Right forelimb (tissue), 1 donor: Measurements from ENCODE around the gene KIF19.
"Not testable (repeated sequence)": the region's sequence is repeated elsewhere in the genome, so short reads cannot be mapped to it uniquely, and the experiment has no call there.

Experiments used
- DNase-seq: peaks from one replicate; pipeline ENCODE4 v3.0.0-alpha.2; 2018

The KIF19 gene, protein sequence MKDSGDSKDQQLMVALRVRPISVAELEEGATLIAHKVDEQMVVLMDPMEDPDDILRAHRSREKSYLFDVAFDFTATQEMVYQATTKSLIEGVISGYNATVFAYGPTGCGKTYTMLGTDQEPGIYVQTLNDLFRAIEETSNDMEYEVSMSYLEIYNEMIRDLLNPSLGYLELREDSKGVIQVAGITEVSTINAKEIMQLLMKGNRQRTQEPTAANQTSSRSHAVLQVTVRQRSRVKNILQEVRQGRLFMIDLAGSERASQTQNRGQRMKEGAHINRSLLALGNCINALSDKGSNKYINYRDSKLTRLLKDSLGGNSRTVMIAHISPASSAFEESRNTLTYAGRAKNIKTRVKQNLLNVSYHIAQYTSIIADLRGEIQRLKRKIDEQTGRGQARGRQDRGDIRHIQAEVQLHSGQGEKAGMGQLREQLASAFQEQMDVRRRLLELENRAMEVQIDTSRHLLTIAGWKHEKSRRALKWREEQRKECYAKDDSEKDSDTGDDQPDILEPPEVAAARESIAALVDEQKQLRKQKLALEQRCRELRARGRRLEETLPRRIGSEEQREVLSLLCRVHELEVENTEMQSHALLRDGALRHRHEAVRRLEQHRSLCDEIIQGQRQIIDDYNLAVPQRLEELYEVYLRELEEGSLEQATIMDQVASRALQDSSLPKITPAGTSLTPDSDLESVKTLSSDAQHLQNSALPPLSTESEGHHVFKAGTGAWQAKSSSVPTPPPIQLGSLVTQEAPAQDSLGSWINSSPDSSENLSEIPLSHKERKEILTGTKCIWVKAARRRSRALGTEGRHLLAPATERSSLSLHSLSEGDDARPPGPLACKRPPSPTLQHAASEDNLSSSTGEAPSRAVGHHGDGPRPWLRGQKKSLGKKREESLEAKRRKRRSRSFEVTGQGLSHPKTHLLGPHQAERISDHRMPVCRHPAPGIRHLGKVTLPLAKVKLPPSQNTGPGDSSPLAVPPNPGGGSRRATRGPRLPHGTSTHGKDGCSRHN

DNA sequence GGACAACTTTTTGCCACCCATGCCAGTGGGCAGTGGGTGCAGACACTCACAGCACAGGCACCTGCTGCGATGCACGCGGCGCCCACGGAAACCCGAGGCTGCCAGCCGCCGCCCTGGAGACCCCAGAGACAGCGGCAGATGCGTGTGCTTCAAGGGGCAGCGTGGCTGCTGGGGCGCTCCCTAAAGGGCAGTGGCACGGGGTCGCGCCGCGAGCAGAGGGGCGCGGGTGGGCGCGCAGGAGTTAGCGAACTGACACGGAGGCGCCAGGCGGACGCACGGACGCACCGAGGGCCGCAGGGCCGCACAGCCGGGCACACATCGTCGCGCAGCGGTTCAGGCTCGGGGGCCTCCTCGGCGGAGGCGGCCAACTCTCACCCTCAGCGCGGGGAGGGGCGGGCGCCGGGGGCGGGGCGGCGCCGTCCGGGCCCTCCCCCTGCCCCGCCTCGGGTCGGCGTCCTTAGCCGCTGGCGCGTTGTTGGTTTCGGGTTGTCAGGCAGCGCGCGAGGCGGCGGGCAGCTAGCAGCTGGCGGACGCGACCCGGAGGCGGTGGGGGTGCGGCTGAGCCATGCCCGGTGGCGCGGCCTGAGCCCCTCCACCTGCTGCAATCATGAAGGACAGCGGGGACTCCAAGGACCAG is at the start of gene KIF19:
Gene KIF19 (plus strand): TSS at position 484 of the 637 bp plus-strand sequence. CDS start 124 bp downstream, at position 608.
- DNase-seq, result peak; percentile 60

- DNase-seq, result no peak
Observed at GRCh38 chr17:74276541-74277009, 49.5 kb upstream of the KIF19 start.

GRCh38 chr17:74277935-74278334 is 48.1 kb upstream of the KIF19 start:
- no peak for DNase-seq

DNA sequence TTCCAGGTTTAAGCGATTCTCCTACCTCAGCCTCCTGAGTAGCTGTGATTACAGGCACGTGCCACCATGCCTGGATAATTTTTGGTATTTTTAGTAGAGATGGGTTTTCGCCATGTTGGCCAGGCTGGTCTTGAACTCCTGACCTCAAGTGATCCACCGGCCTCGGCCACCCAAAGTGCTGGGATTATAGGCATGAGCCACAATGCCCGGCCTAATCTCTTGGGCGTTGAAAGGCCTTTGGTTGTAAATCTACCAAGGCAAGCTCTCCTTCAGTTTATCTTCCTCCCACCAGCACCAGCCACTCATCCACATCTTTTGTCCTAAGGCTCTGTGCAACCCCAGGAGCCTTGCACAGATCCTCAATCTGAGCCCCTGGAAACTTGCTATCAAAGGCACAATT is 46.4 kb upstream of the KIF19 start:
- DNase-seq, result not testable (repeated sequence)

GRCh38 chr17:74280093-74280513 is 45.9 kb upstream of the KIF19 start:
- DNase-seq, result no peak

DNA sequence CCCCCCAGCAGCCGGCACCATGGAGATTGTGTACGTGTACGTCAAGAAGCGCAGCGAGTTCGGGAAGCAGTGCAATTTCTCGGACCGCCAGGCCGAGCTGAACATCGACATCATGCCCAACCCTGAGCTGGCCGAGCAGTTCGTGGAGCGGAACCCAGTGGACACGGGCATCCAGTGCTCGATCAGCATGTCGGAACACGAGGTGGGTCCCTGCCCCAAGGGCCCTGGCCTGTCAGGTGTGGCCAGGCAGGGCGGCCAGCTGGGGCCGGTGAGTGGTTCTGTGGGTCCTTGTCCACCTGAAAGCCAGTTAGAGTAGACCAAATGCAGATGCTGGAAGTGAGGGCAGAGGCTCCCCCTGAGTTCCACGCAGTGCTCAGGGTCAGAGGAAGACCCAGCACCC is 44.2 kb upstream of the KIF19 start:
- DNase-seq, result no peak

DNA sequence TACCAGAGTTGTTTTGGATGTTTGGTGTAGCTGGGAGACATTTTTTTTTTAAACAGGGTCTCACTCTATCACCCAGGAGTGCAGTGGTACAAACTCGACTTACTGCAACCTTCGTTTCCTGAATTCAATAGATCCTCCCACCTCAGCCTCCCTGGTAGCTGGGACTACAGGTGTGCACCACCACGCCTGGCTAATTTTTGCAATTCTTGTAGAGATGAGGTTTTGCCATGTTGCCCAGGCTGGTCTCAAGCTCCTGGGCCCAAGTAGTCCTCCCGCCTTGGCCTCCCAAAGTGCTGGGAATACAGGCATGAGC is 43.8 kb upstream of the KIF19 start:
- not testable (repeated sequence) for DNase-seq

DNA sequence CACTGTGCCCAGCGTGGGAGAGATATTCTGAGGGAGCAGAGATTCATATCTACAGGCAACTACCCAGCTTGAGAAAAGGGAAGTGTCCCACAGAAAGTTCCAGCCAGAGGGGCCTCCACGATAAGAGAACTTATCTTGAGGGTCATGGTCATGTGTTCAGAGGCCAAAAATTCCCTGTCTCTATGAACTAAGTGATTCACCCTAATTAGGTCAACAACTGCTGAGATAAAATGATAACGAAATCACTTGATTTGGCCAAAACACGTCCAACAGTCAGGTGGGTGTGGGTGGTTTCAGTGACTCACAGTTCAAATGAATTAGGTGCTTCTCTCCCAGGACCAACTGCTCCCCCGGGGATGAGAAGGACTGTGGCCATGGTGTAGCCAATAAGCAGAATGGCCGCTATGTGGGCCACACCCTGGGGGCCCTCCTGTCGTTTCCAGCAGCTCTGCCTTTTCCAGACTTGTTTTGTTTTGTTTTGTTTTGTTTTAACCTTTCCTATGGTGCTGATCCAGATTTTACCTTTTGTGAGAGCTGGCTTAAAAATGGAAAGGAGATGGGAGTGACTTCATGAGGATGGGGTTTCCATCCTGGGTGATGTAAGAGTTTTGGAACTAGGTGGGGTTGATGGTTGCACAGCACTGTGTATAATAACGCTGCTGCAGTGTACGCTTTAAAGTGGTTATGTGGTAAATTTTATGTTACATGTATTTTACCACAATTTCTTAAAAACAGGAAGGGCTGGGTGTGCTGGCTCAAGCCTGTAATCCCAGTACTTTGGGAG is 43.2 kb upstream of the KIF19 start:
- DNase-seq, result no peak

DNA sequence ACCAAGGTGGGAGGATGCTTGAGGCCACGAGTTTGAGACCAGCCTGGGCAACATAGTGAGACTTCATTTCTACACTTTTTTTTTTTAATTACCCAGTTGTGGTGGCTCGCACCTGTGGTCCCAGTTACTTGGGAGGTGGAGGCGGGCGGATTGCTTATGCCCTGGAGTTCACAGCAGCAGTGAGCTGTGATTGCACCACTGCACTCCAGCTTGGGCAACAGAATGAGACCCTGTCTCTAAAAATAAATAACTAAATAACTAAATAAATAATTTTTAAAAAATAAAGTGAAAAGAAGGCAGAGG is 42.7 kb upstream of the KIF19 start:
- DNase-seq, result no peak

- DNase-seq, result no peak
Observed at GRCh38 chr17:74287031-74287602, 38.9 kb upstream of the KIF19 start.

GRCh38 chr17:74288785-74289184 is 37.2 kb upstream of the KIF19 start:
- no peak for DNase-seq

DNA sequence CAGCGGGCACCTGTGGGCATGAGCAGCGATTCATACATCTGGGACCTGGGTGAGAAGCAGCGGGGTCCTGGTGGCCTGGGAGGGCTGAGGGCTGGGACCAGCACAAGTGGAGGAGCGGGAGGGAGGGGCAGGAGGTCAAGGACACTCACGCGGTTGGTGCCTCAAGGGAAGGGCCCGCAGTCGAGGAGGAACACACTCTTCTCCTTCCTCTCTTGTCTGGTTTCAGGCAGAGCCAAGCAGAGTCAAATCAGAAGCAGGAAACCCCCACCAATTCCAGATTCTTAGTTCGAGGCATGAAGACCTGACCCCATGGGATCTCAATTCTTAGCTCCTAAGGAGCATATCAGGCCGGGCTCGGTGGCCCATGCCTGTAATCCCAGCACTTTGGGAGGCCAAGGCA is 36.3 kb upstream of the KIF19 start:
- DNase-seq, result no peak

GRCh38 chr17:74290340-74290739 is 35.7 kb upstream of the KIF19 start:
- DNase-seq, result no peak

DNA sequence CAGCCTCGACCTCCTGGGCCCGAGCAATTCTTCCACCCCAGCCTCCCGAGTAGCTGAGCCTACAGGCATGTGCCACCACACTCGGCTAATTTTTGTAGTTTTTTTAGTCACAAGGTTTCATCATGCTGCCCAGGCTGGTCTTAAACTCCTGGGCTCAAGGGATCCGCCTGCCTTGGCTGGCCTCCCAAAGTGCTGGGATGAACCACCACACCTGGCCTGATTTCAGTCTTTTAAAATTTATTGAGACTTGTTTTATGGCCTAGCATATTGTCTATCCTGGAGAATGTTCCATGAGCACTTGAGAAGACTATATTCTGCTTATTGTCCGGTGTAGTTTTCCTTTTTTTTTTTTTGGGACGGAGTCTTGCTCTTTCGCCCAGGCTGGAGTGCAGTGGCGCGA is 33.5 kb upstream of the KIF19 start:
- no peak for DNase-seq

DNA sequence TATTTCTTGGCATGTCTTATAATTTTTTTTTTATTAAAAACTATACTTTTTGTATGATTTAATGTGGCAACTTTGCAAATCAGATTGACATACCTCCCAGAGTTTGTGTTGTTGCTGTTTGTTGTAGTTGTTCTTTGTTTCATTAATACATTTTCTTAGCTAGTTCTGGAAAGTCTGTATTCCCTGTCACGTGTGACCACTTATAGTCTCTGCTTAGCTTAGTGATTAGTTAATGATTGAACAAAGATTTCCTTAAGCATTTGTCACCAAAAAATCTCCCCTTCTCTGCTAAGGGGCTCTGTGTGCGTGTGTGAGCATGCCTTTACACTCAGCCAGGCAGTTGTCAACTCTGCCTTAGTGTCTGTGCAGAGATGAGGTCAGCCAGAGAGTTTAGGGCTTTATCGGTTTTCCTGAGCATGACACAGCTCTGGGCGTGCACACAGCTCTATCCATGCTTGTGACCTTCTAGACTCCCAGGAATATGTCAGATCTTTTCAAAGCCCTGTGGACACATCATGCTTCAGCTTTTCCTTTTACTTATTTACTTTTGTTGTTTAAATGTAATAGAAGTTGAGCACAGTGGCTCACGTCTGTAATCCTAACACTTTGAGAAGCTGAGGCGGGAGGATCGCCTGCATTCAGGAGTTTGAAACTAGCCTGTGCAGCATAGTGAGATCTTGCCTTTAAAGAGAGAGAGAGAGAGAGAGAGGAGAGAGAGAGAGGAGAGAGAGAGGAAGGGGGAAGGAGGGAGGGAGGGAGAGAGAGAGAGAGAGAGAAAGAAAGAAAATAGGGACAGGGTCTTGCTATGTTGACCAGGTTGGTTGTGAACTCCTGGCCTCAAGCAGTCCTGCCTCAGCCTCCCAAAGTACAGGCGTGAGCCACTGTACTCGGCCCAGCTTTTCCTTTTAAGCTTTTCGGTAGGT is 30.1 kb upstream of the KIF19 start:
- no peak for DNase-seq

- DNase-seq, result peak; percentile 76
Observed at GRCh38 chr17:74296548-74296936, 29.5 kb upstream of the KIF19 start.

DNA sequence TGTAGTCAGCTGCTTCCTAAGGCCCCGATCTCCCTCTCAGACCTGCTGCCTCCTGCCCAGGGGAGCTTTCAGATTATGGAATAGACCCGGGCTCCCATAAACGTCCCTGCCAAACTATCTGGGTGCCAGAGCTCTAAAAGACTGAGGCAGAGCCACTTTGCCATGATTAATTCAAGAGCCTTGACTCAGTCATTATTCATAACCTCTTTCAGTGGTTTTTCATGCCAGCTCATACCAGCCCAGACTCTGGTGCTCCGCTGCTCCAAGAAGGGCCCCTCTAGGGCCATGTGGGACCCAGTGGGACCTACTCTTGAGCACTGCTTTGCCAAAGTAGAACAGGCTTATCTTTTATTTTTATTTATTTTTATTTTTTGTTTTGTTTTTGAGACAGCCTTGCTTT is 28.1 kb upstream of the KIF19 start:
- DNase-seq, result no peak

DNA sequence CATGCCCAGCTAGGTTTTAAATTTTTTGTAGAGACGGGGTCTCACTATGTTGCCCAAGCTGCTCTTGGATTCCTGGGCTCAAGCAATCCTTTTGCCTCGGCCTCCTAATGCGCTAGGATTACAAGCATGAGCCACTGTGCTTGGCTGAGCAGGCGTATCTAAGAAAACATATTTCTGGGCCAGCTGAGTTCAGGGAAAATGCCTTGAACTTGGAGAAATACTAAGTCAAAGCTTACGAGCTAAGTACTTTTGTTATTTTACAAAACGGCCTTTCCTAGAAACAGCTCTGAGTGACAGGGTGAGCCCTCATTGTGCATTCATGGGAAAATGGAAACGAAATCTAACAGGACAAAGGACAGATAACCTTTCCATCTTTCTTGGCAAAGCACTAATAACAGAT is 27.2 kb upstream of the KIF19 start:
- DNase-seq, result no peak

DNA sequence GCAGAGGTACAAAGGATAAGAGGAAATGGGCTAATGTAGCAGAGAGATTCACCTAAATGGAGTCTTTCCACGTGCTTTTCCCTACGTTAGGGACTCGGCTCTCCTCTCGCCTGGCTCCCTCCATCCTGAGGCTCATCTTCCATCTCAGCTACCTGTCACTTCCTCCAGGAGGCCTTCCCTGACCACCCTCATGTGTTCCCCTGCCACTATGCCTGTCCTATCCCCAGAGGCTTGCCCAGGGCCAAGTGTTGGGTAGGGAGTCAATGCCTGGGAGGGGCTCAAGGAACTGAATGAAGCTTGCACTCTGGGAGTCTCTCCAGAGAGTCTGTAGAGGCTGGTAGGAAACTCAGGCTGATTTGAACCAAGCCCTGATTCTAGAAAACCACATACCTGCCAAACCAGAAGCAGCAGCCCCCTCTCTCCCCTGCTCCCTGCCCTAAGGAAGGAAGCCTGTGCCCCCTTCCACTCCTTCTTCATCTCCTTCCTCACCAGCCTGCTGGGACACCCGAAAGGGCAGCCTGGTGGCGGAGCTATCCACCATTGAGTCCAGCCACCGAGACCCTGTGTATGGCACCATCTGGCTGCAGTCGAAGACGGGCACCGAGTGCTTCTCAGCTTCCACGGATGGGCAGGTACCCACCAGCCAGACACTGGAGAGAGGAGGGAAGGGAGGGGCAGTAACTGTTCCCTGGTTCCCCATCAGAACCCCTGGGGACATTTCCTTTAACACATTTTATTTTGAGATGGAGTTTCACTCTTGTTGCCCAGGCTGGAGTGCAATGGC is 26.6 kb upstream of the KIF19 start:
- no peak for DNase-seq

- DNase-seq, result no peak
Observed at GRCh38 chr17:74303305-74303704, 22.7 kb upstream of the KIF19 start.
